Motor neuron (in vitro differentiated cells): ENCODE data around the gene DHRS11. TPM values are rescaled to one million over a fixed set of nuclear protein-coding genes. Genes with fewer than 3 reads are reported as not detected.

Source experiments
- ATAC-seq, 8 experiments: fragments of 200-7000 bp; cut with Tn5 transposase; replicated peaks in 6 of 8; 2 replicates each; pipeline ENCODE4 v1.8.0; 2021; ENCODE audit warnings: mild to moderate bottlenecking in 8 of 8, moderate library complexity in 8 of 8
- H3K27ac ChIP-seq, 2 donors: fragments of 250-450 bp; sonication (Bioruptor Pico); 2 replicates each; pipeline ENCODE4 v1.9.0; 2021; ENCODE audit warnings: antibody characterized with exemption in 2 of 2, mild to moderate bottlenecking in 2 of 2, moderate library complexity in 1 of 2
- H3K4me1 ChIP-seq, 2 donors: fragments of 250-450 bp; sonication (Bioruptor Pico); replicated peaks in 1 of 2; 2 replicates each; pipeline ENCODE4 v1.6.1; 2021; ENCODE audit warnings: antibody characterized with exemption in 2 of 2, mild to moderate bottlenecking in 2 of 2, moderate library complexity in 1 of 2
- H3K4me3 ChIP-seq, 5 donors: fragments of 250-450 bp; sonication (Bioruptor Pico); 2 replicates each; pipeline ENCODE4 v1.9.0; 2021; ENCODE audit warnings: antibody characterized with exemption in 5 of 5, mild to moderate bottlenecking in 5 of 5, moderate library complexity in 4 of 5
- WGBS, 10 experiments: fragments of 450-650 bp; shearing (Covaris generic); methylation state at CpG; one replicate each; pipeline ENCODE4 v1.0.0; 2022; 5-methylcytosine and 5-hydroxymethylcytosine counted together
- in situ Hi-C, 9 experiments: fragments of 400-800 bp; cut with MboI; loops; one replicate each; pipeline ENCODE4 v1.15.0; 2021; ENCODE audit warnings: low sequenced_read_pairs in 9 of 9, low pct_unique_long_range_greater_than_20kb in 2 of 9; ENCODE audit not compliant: unreplicated experiment in 9 of 9
- total RNA-seq, 8 experiments: library from RNA; unstranded; fragments of 300-600 nt; gene quantifications; 2 replicates each; pipeline versions ENCODE4 v1.2.3 to v1.2.4, GENCODE V29; 2022

Gene DHRS11
- total RNA-seq, 8 experiments from 2014 or later, result 6.8 to 32.3 (median 11.1) TPM

- WGBS, 10 experiments, result 0 to 20% (median 0%) methylated on average over 1 to 9 of the region's 14 CpGs; no CpG with 5 or more reads in 7 of the 10 experiments
- in situ Hi-C loops, result loop anchor here in 6 of 9 experiments (25.0 kb wide), 3 partner anchors 308 to 583 kb away; partner anchors contain the start of genes AATF (in 4 of the 6) and LHX1 (in 4 of the 6)
- peak; percentile 86 to 98 (median 88) for ATAC-seq
- peaks cover 33 to 47% of the 10 kb centered on the region in 2 donors for H3K4me1 ChIP-seq
- H3K4me3 ChIP-seq, result no peak overlapping the region
- no peak overlapping the region for H3K27ac ChIP-seq
Measured at GRCh38 chr17:36629252-36629847, 37.7 kb downstream of the DHRS11 start.

- peaks cover 33 to 50% of the 10 kb centered on the region in 2 donors for H3K4me1 ChIP-seq
- in situ Hi-C loops, result loop anchor here in 6 of 9 experiments (25.0 kb wide), 3 partner anchors 307 to 582 kb away; partner anchors contain the start of genes AATF (in 4 of the 6) and LHX1 (in 4 of the 6)
- no peak overlapping the region for H3K4me3 ChIP-seq
- WGBS, 10 experiments, result 67 to 100% (median 79%) methylated on average over 2 to 8 of the region's 8 CpGs; no CpG with 5 or more reads in 5 of the 10 experiments
- H3K27ac ChIP-seq, result no peak overlapping the region
- no peak for ATAC-seq
Measured at GRCh38 chr17:36629970-36630502, 38.4 kb downstream of the DHRS11 start.

DNA sequence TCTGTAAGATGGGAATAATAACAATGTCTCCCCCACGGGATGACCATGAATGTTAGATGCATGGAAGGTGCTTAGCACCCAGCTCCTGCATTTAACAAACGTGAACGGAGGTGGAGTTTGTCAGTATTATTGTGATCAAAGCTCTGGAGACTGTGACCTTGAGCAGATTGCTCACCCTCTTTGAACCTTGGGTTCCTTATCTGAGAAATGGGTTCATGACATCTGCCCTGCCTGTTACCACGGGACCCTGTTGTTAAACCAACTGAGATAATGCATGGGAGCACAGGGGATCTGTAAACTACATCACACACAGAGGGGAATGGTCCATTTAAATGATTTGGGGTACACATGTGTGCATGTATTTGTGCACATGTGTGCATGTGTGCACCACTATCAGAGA, 39.3 kb downstream of the DHRS11 start:
- in situ Hi-C loops, result loop anchor here in 6 of 9 experiments (25.0 kb wide), 3 partner anchors 306 to 581 kb away; partner anchors contain the start of genes AATF (in 4 of the 6) and LHX1 (in 4 of the 6)
- no peak for ATAC-seq
- WGBS, 10 experiments, result 30 to 100% (median 56%) methylated on average over 2 to 4 of the region's 4 CpGs; no CpG with 5 or more reads in 5 of the 10 experiments
- peaks cover 33 to 50% of the 10 kb centered on the region in 2 donors for H3K4me1 ChIP-seq
- H3K27ac ChIP-seq, result no peak overlapping the region
- no peak overlapping the region for H3K4me3 ChIP-seq

GRCh38 chr17:36632916-36633771, 41.5 kb downstream of the DHRS11 start:
- peaks cover 25 to 42% of the 10 kb centered on the region in 2 donors for H3K4me1 ChIP-seq
- ATAC-seq, result peak in 3 of 8 experiments; percentile 49 to 80 (median 71)
- no peak overlapping the region for H3K4me3 ChIP-seq
- 18 to 74% (median 43%) methylated on average over 2 to 8 of the region's 18 CpGs for WGBS, 10 experiments
- in situ Hi-C loops, result loop anchor here in 6 of 9 experiments (25.0 kb wide), 3 partner anchors 304 to 579 kb away; partner anchors contain the start of genes AATF (in 4 of the 6) and LHX1 (in 4 of the 6)
- no peak overlapping the region for H3K27ac ChIP-seq

GRCh38 chr17:36640346-36640745, 48.7 kb downstream of the DHRS11 start:
- ATAC-seq, result no peak
- in situ Hi-C loops, result loop anchor here in 6 of 9 experiments (25.0 kb wide), 3 partner anchors 297 to 572 kb away; partner anchors contain the start of genes AATF (in 4 of the 6) and LHX1 (in 4 of the 6)

DNA sequence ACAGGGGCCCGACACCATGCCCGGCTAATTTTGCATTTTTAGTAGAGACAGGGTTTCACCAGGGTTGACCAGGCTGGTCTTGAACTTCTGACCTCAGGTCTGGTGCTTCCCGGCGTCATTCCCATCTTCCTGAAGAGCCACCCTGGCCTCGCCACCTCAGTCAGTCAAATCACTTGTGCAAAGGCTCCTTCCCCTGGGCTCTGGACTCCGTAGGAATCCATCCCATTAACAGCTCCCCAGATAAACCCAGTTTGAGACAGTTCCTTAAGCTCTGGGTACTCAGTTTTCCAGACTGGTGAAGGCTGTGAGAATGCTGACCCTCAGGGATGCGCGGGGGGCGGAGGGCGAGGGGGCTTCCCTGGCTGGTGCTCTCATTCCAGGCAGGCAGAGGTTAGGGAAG, 49.2 kb downstream of the DHRS11 start:
- Histone ChIP-seq H3K4me3 (no peak overlapping the region), H3K4me1 (peaks cover 25 to 57% of the 10 kb centered on the region in 2 donors), H3K27ac (no peak overlapping the region)
- 53 to 100% (median 85%) methylated on average over 1 to 5 of the region's 10 CpGs; no CpG with 5 or more reads in 4 of the 10 experiments for WGBS, 10 experiments
- no peak for ATAC-seq
- in situ Hi-C loops, result loop anchor here in 6 of 9 experiments (25.0 kb wide), 3 partner anchors 296 to 571 kb away; partner anchors contain the start of genes AATF (in 4 of the 6) and LHX1 (in 4 of the 6)

More at GRCh38 chr17:36640346-36640745, 48.7 kb downstream of the DHRS11 start:
- Histone ChIP-seq H3K4me3 (no peak overlapping the region), H3K4me1 (peaks cover 20 to 52% of the 10 kb centered on the region in 2 donors), H3K27ac (no peak overlapping the region)
- whole genome bisulfite sequencing, 10 experiments, result 0 to 100% (median 81%) methylated on average over 1 to 2 of the region's 2 CpGs; no CpG with 5 or more reads in 2 of the 10 experiments

GRCh38 chr17:36641331-36641876, 49.7 kb downstream of the DHRS11 start:
- in situ Hi-C loops, result loop anchor here in 6 of 9 experiments (25.0 kb wide), 3 partner anchors 296 to 571 kb away; partner anchors contain the start of genes AATF (in 4 of the 6) and LHX1 (in 4 of the 6)
- Histone ChIP-seq H3K4me3 (peak overlapping the region; percentile 28 to 42 (median 29)), H3K27ac (no peak overlapping the region), H3K4me1 (peaks cover 25 to 61% of the 10 kb centered on the region in 2 donors)
- peak in 6 of 8 experiments; percentile 15 to 37 (median 24) for ATAC-seq
- 0 to 60% (median 16%) methylated on average over 1 to 18 of the region's 43 CpGs; no CpG with 5 or more reads in 5 of the 10 experiments for WGBS, 10 experiments

GRCh38 chr17:36641877-36642845, 50.5 kb downstream of the DHRS11 start:
- no peak overlapping the region for H3K27ac ChIP-seq
- in situ Hi-C loops, result loop anchor here in 6 of 9 experiments (25.0 kb wide), 3 partner anchors 295 to 570 kb away; partner anchors contain the start of genes AATF (in 4 of the 6) and LHX1 (in 4 of the 6)
- peaks cover 25 to 61% of the 10 kb centered on the region in 2 donors for H3K4me1 ChIP-seq
- H3K4me3 ChIP-seq, result peak overlapping the region; percentile 28 to 42 (median 29)
- WGBS, 10 experiments, result 0 to 33% (median 17%) methylated on average over 3 to 12 of the region's 64 CpGs; no CpG with 5 or more reads in 4 of the 10 experiments
- peak; percentile 60 to 80 (median 74) for ATAC-seq

DNA sequence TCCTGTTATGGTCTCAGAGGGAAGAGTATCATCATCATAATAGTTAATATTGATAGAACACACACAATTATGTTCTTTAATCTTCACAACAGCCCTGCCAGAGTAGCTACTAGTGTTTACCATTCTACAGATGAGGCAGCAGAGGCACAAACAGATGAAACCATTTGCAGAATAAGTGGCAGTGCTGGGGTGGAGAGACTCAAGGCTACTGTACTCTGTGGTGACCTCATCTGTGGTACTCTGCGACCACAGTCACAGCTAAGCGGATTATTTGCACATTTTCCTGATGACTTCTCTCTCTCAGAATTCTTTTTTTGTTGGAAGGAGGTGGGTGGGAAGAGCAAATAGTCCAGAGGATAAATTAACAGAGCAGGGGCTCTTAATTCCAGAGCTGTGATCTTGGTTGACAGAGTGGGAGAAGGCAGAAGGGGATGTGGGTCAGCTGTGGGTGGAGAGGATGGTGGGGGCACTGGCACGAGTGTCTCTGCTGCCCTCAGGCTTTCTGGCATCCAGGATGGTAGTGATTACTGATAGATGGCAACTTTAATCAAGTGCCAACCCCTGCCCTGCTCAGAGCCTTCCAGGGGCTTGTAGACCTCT, 51.5 kb downstream of the DHRS11 start:
- WGBS, 10 experiments, result 0 to 94% (median 75%) methylated on average over 1 to 3 of the region's 3 CpGs; no CpG with 5 or more reads in 1 of the 10 experiments
- H3K27ac ChIP-seq, result no peak overlapping the region
- no peak overlapping the region for H3K4me3 ChIP-seq
- peak in 1 of 8 experiments; percentile 45 for ATAC-seq
- H3K4me1 ChIP-seq, result peaks cover 25 to 55% of the 10 kb centered on the region in 2 donors
- in situ Hi-C loops, result loop anchor here in 6 of 9 experiments (25.0 kb wide), 3 partner anchors 294 to 569 kb away; partner anchors contain the start of genes AATF (in 4 of the 6) and LHX1 (in 4 of the 6)

DNA sequence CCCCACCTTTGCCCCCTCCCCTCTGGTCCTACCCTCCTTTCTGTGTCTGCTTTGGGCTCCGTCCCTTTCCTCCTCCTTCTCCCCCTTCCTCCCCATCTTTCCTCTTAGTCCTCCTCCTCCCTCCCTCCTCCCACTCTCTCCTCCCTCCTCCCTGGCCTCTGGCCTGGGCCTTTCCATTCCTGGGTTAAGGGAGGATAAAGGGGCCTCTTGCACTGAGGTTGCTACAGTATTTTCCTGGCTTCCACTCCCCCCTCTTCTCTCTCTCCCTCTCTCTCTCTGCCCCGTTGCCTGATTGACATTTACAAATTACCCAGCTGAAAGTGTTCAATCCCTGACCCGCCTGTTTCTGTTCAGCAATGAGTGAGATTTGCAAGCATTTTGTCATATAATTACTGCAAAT, 53.7 kb downstream of the DHRS11 start:
- ATAC-seq, result peak in 4 of 8 experiments; percentile 24 to 61 (median 53)
- H3K4me3 ChIP-seq, result no peak overlapping the region
- no peak overlapping the region for H3K27ac ChIP-seq
- in situ Hi-C loops, result loop anchor here in 6 of 9 experiments (25.0 kb wide), 3 partner anchors 292 to 567 kb away; partner anchors contain the start of genes AATF (in 4 of the 6) and LHX1 (in 4 of the 6)
- WGBS, 10 experiments, result 10 to 67% (median 24%) methylated on average over 1 to 2 of the region's 3 CpGs; no CpG with 5 or more reads in 7 of the 10 experiments
- H3K4me1 ChIP-seq, result peaks cover 33 to 54% of the 10 kb centered on the region in 2 donors
